Calu3 (cell line): ENCODE data around the gene METTL23. TPM values are rescaled to one million over a fixed set of nuclear protein-coding genes. Genes with fewer than 3 reads are reported as not detected.
"Not testable (repeated sequence)": the region's sequence is repeated elsewhere in the genome, so short reads cannot be mapped to it uniquely, and the experiment has no call there.

ENCODE experiments used
- BruUV-seq: library from RNA; stranded (reverse); fragments of 400-500 nt; replicated peaks from 2 replicates; lab custom pipeline; 2021; lab: Mats Ljungman, UMichigan
- CTCF ChIA-PET: fragments of 300-600 bp; sonication (Branson Sonifier 250); formaldehyde crosslinking; loops from one replicate; lab custom pipeline; 2022; ENCODE audit warnings: antibody characterized with exemption; lab: Charles Lee
- DNase-seq: peaks from one replicate; pipeline ENCODE4 v3.0.0; 2022
- H3K27ac Mint-ChIP-seq: one replicate; pipeline ENCODE4 v1.8.0; 2022; ENCODE audit warnings: mixed read lengths; ENCODE audit not compliant: unreplicated experiment
- H3K27me3 Mint-ChIP-seq: one replicate; pipeline ENCODE4 v1.8.0; 2022; ENCODE audit warnings: mixed read lengths; ENCODE audit not compliant: unreplicated experiment
- H3K36me3 Mint-ChIP-seq: one replicate; pipeline ENCODE4 v1.8.0; 2022; ENCODE audit warnings: mild to moderate bottlenecking, moderate library complexity, mixed read lengths; ENCODE audit not compliant: insufficient read depth, unreplicated experiment
- H3K4me1 Mint-ChIP-seq: one replicate; pipeline ENCODE4 v1.8.0; 2022; ENCODE audit warnings: mild to moderate bottlenecking, low read depth, mixed read lengths; ENCODE audit not compliant: unreplicated experiment
- H3K4me3 Mint-ChIP-seq: one replicate; pipeline ENCODE4 v1.8.0; 2022; ENCODE audit warnings: mild to moderate bottlenecking, low read depth, moderate library complexity, mixed read lengths; ENCODE audit not compliant: unreplicated experiment
- H3K9me3 Mint-ChIP-seq: one replicate; pipeline ENCODE4 v1.8.0; 2022; ENCODE audit warnings: low read depth, mixed read lengths; ENCODE audit not compliant: unreplicated experiment
- intact Hi-C: fragments of 100-400 bp; cut with micrococcal nuclease; formaldehyde crosslinking; loops from one replicate; pipeline ENCODE4 v1.10.0; 2022; ENCODE audit not compliant: unreplicated experiment
- total RNA-seq: library from RNA; stranded (reverse); gene quantifications from 2 replicates; pipeline ENCODE4 v1.2.3, GENCODE V29; 2022
- TF ChIP-seq, protein P1 (sequence below): fragments of 200-600 bp; IDR thresholded peaks from one replicate; pipeline ENCODE4 v1.8.0; 2022; ENCODE audit warnings: antibody characterized with exemption; ENCODE audit not compliant: unreplicated experiment

METTL23 gene
- total RNA-seq, 1 experiment from 2014 or later = 58.1 TPM

DNA sequence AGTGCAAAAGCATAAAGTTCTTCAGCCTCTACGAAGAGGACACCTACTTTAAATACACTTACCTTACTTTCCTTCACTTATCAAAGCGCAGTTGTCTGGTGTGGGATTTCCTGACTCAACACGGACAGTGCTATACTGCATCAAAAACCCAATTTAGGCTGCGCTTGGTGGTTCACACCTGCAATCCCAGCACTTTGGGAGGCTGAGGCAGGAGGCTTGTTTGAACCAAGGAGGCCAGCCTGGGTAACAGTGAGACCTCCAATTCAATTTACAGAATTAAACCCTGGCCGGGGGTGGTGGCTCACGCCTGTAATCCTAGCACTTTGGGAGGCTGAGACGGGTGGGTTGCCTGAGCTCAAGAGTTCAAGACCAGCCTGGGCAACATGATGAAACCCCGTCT, 4.4 kb upstream of the METTL23 start:
- intact Hi-C loops = no loop called here
- Mint-ChIP-seq H3K4me3 (no peak overlapping the region), H3K27ac (no peak overlapping the region), H3K36me3 (peaks cover 93% of the 10 kb centered on the region), H3K4me1 (no peaks in the 10 kb centered on the region), H3K9me3 (no peaks in the 10 kb centered on the region), H3K27me3 (no peaks in the 10 kb centered on the region)
- TF ChIP-seq, protein P1, sequence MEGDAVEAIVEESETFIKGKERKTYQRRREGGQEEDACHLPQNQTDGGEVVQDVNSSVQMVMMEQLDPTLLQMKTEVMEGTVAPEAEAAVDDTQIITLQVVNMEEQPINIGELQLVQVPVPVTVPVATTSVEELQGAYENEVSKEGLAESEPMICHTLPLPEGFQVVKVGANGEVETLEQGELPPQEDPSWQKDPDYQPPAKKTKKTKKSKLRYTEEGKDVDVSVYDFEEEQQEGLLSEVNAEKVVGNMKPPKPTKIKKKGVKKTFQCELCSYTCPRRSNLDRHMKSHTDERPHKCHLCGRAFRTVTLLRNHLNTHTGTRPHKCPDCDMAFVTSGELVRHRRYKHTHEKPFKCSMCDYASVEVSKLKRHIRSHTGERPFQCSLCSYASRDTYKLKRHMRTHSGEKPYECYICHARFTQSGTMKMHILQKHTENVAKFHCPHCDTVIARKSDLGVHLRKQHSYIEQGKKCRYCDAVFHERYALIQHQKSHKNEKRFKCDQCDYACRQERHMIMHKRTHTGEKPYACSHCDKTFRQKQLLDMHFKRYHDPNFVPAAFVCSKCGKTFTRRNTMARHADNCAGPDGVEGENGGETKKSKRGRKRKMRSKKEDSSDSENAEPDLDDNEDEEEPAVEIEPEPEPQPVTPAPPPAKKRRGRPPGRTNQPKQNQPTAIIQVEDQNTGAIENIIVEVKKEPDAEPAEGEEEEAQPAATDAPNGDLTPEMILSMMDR = no peak
- CTCF ChIA-PET = interaction anchor here (0.7 kb wide), 1 partner anchor 171 kb away, joined by 4 read pairs; no protein-coding TSS in a partner anchor
- DNase-seq = no peak
- BruUV-seq = no TSS peak

DNA sequence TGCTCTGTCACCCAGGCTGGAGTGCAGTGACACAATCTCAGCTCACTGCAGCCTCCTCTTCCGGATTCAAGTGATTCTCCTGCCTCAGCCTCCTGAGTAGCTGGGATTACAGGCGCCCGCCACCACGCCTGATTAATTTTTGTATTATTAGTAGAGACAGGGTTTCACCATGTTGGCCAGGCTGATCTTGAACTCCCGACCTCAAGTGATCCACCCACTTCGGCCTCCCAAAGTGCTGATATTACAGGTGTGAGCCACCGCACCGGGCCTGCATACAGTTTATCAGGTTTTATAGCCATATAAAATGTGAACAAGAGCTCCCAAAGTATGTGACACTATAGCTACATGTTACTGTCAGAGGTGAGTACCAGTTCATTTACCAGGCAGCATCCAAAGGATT, 3.7 kb upstream of the METTL23 start:
- H3K4me1 Mint-ChIP-seq, H3K9me3 Mint-ChIP-seq, CTCF ChIA-PET, H3K27me3 Mint-ChIP-seq, intact Hi-C loops, H3K27ac Mint-ChIP-seq, DNase-seq, BruUV-seq, H3K4me3 Mint-ChIP-seq: not testable (repeated sequence)
- peaks cover 93% of the 10 kb centered on the region for H3K36me3 Mint-ChIP-seq

DNA sequence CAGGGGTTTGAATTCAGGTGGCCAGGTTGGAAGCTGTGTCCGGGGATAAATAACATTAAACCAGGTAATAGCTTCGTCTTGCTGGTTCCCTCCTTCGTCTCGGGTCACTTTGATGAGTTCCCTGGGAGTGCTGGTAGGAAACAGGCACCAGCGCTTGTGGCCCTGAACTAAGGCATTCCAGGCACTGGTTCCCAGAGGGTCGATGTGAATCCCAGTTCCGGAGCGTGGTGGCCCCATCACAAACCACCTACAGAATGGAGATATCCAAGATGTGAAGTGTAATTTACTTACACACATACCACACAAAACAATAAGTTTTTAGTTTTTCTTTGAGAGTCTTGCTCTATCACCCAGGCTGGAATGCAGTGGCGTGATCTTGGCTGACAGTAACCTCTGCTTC, 2.8 kb upstream of the METTL23 start:
- Mint-ChIP-seq H3K27me3 (no peaks in the 10 kb centered on the region), H3K4me1 (peaks cover 7% of the 10 kb centered on the region), H3K4me3 (no peak overlapping the region), H3K9me3 (no peaks in the 10 kb centered on the region), H3K36me3 (peaks cover 87% of the 10 kb centered on the region), H3K27ac (no peak overlapping the region)
- CTCF ChIA-PET = no interaction called here
- BruUV-seq = TSS peak; percentile 1
- TF ChIP-seq, protein P1 = no peak
- no peak for DNase-seq
- intact Hi-C loops = no loop called here

GRCh38 chr17:76725580-76726230, 934 bp upstream of the METTL23 start:
- peak; percentile 73 for DNase-seq
- TF ChIP-seq, protein P1 = no peak
- intact Hi-C loops = no loop called here
- CTCF ChIA-PET = no interaction called here
- Mint-ChIP-seq H3K4me3 (peak overlapping the region; percentile 81), H3K27me3 (no peaks in the 10 kb centered on the region), H3K9me3 (no peaks in the 10 kb centered on the region), H3K36me3 (peaks cover 87% of the 10 kb centered on the region), H3K27ac (peak overlapping the region; percentile 77), H3K4me1 (peaks cover 7% of the 10 kb centered on the region)
- TSS peak; percentile 69 for BruUV-seq

GRCh38 chr17:76726231-76726775, 336 bp upstream of the METTL23 start, which contains the start of gene JMJD6:
JMJD6 (minus strand) TSS chr17:76726606; CDS start chr17:76726475, 131 bp downstream.
- intact Hi-C loops = no loop called here
- BruUV-seq = no TSS peak
- DNase-seq = peak; percentile 95
- peak within 1 kb of the TSS; percentile 77 for H3K27ac Mint-ChIP-seq
- CTCF ChIA-PET = no interaction called here
- peaks cover 88% of the 10 kb centered on the region for H3K36me3 Mint-ChIP-seq
- no peaks in the 10 kb centered on the region for H3K27me3 Mint-ChIP-seq
- H3K4me3 Mint-ChIP-seq = peak within 1 kb of the TSS; percentile 81
- H3K4me1 Mint-ChIP-seq = peaks cover 7% of the 10 kb centered on the region
- TF ChIP-seq, protein P1 = no peak
- H3K9me3 Mint-ChIP-seq = no peaks in the 10 kb centered on the region
